Activated B cell treated with CpG ODN at 0.5 μM for 24 hours (primary cell): ENCODE data around the gene CLDN34. TPM values are rescaled to one million over a fixed set of nuclear protein-coding genes. Genes with fewer than 3 reads are reported as not detected.

ENCODE experiments used
- ATAC-seq: fragments of 200-7000 bp; cut with Tn5 transposase; one replicate; pipeline ENCODE4 v1.10.0; 2021; ENCODE audit warnings: low read depth, mild to moderate bottlenecking, moderate library complexity
- CTCF ChIA-PET: fragments of 350-600 bp; sonication (Branson Sonifier 250); formaldehyde crosslinking; loops from one replicate; lab custom pipeline; 2021; ENCODE audit warnings: antibody characterized with exemption; lab: Charles Lee
- POLR2A ChIA-PET: fragments of 350-600 bp; sonication (Branson Sonifier 250); formaldehyde crosslinking; loops from one replicate; lab custom pipeline; 2021; ENCODE audit warnings: antibody characterized with exemption; lab: Charles Lee
- DNase-seq: peaks from one replicate; pipeline ENCODE4 v3.0.0; 2022
- H3K27ac Mint-ChIP-seq: one replicate; pipeline ENCODE4 v1.8.0; 2020; ENCODE audit warnings: mixed read lengths
- H3K27me3 Mint-ChIP-seq: one replicate; pipeline ENCODE4 v1.8.0; 2021; ENCODE audit warnings: mixed read lengths
- H3K36me3 Mint-ChIP-seq: one replicate; pipeline ENCODE4 v1.8.0; 2021; ENCODE audit warnings: low read depth, mixed read lengths
- H3K4me1 Mint-ChIP-seq: one replicate; pipeline ENCODE4 v1.8.0; 2021; ENCODE audit warnings: mixed read lengths
- H3K4me3 Mint-ChIP-seq: one replicate; pipeline ENCODE4 v1.8.0; 2020; ENCODE audit warnings: mild to moderate bottlenecking, mixed read lengths
- H3K9me3 Mint-ChIP-seq: one replicate; pipeline ENCODE4 v1.8.0; 2020; ENCODE audit warnings: mixed read lengths
- CTCF ChIP-seq: fragments of 200-600 bp; IDR thresholded peaks from one replicate; pipeline ENCODE4 v1.8.0; 2022; ENCODE audit warnings: antibody characterized with exemption, mild to moderate bottlenecking
- intact Hi-C: fragments of 100-400 bp; cut with micrococcal nuclease; formaldehyde crosslinking; loops from one replicate; pipeline ENCODE4 v1.15.1; 2024
- total RNA-seq: library from RNA; stranded (reverse); gene quantifications from 2 replicates; pipeline ENCODE4 v1.2.3, GENCODE V29; 2022

CLDN34 gene
- total RNA-seq, 1 donor from 2014 or later = not detected

- Mint-ChIP-seq H3K4me3 (no peak overlapping the region), H3K27ac (no peak overlapping the region), H3K27me3 (no peaks in the 10 kb centered on the region), H3K36me3 (no peaks in the 10 kb centered on the region), H3K4me1 (peaks cover 29% of the 10 kb centered on the region), H3K9me3 (no peaks in the 10 kb centered on the region)
- no peak for DNase-seq
- CTCF ChIA-PET = no interaction called here
- no peak for ATAC-seq
- TF ChIP-seq CTCF = no peak
- intact Hi-C loops = loop anchor here (5.0 kb wide), 2 partner anchors 53 to 57 kb away; no protein-coding TSS in a partner anchor
- POLR2A ChIA-PET = no interaction called here
These were observed 26.7 kb upstream of the CLDN34 start for GRCh38 chrX:9940421-9940820.

GRCh38 chrX:9942086-9942485 is 25.1 kb upstream of the CLDN34 start:
- H3K9me3 Mint-ChIP-seq = no peaks in the 10 kb centered on the region
- ChIA-PET CTCF (interaction anchor here (1.1 to 1.3 kb wide), 2 partner anchors 170 to 177 kb away, joined by 3 to 5 read pairs; no protein-coding TSS in a partner anchor), POLR2A (interaction anchor here (0.7 to 1.5 kb wide), 5 partner anchors 11 to 965 kb away, joined by 3 to 8 read pairs (median 6); no protein-coding TSS in a partner anchor)
- intact Hi-C loops = loop anchor here (1.0 to 5.0 kb wide), 5 partner anchors 11 to 177 kb away; no protein-coding TSS in a partner anchor
- no peaks in the 10 kb centered on the region for H3K36me3 Mint-ChIP-seq
- TF ChIP-seq CTCF = no peak
- H3K4me1 Mint-ChIP-seq = peaks cover 29% of the 10 kb centered on the region
- no peaks in the 10 kb centered on the region for H3K27me3 Mint-ChIP-seq
- peak overlapping the region; percentile 25 for H3K27ac Mint-ChIP-seq
- ATAC-seq = peak; percentile 84
- peak overlapping the region; percentile 56 for H3K4me3 Mint-ChIP-seq
- peak; percentile 26 for DNase-seq

- no peaks in the 10 kb centered on the region for H3K36me3 Mint-ChIP-seq
- DNase-seq (no peak), ATAC-seq (no peak)
- H3K27me3 Mint-ChIP-seq = no peaks in the 10 kb centered on the region
- peaks cover 29% of the 10 kb centered on the region for H3K4me1 Mint-ChIP-seq
- no peak overlapping the region for H3K27ac Mint-ChIP-seq
- ChIA-PET POLR2A (no interaction called here), CTCF (no interaction called here)
- no peak for TF ChIP-seq CTCF
- H3K9me3 Mint-ChIP-seq = no peaks in the 10 kb centered on the region
- no peak overlapping the region for H3K4me3 Mint-ChIP-seq
- intact Hi-C loops = loop anchor here (2.0 to 5.0 kb wide), 3 partner anchors 37 to 56 kb away; no protein-coding TSS in a partner anchor
These were observed 23.7 kb upstream of the CLDN34 start for GRCh38 chrX:9943420-9943819.

GRCh38 chrX:9947131-9947794 is 19.9 kb upstream of the CLDN34 start:
- Mint-ChIP-seq H3K9me3 (peaks cover 2% of the 10 kb centered on the region), H3K4me1 (peaks cover 12% of the 10 kb centered on the region), H3K36me3 (no peaks in the 10 kb centered on the region), H3K27ac (no peak overlapping the region), H3K27me3 (no peaks in the 10 kb centered on the region), H3K4me3 (no peak overlapping the region)
- POLR2A ChIA-PET = no interaction called here
- no peak for DNase-seq
- intact Hi-C loops = no loop called here
- TF ChIP-seq CTCF = no peak
- ATAC-seq = no peak
- CTCF ChIA-PET = no interaction called here

- no peak for ATAC-seq
- Mint-ChIP-seq H3K36me3 (no peaks in the 10 kb centered on the region), H3K27me3 (no peaks in the 10 kb centered on the region), H3K9me3 (peaks cover 2% of the 10 kb centered on the region), H3K27ac (no peak overlapping the region), H3K4me1 (peaks cover 4% of the 10 kb centered on the region), H3K4me3 (no peak overlapping the region)
- intact Hi-C loops = no loop called here
- TF ChIP-seq CTCF = no peak
- ChIA-PET CTCF (no interaction called here), POLR2A (no interaction called here)
- no peak for DNase-seq
These were observed 18.8 kb upstream of the CLDN34 start for GRCh38 chrX:9948406-9948805.
